GM23248 (cell line): ENCODE data around the gene IMP3.

Source experiments
- EZH2 ChIP-seq: fragments of 200-600 bp; sonication (generic); IDR thresholded peaks from 2 replicates; pipeline ENCODE4 v1.6.1; 2018; ENCODE audit warnings: antibody characterized with exemption, mild to moderate bottlenecking; ENCODE audit not compliant: insufficient read depth, poor library complexity, severe bottlenecking
- EZH2phosphoT487 ChIP-seq: fragments of 200-600 bp; sonication (generic); IDR thresholded peaks from 2 replicates; pipeline ENCODE4 v1.6.1; 2018; ENCODE audit warnings: antibody characterized with exemption, moderate library complexity, mild to moderate bottlenecking, low read depth; ENCODE audit not compliant: insufficient read depth

DNA sequence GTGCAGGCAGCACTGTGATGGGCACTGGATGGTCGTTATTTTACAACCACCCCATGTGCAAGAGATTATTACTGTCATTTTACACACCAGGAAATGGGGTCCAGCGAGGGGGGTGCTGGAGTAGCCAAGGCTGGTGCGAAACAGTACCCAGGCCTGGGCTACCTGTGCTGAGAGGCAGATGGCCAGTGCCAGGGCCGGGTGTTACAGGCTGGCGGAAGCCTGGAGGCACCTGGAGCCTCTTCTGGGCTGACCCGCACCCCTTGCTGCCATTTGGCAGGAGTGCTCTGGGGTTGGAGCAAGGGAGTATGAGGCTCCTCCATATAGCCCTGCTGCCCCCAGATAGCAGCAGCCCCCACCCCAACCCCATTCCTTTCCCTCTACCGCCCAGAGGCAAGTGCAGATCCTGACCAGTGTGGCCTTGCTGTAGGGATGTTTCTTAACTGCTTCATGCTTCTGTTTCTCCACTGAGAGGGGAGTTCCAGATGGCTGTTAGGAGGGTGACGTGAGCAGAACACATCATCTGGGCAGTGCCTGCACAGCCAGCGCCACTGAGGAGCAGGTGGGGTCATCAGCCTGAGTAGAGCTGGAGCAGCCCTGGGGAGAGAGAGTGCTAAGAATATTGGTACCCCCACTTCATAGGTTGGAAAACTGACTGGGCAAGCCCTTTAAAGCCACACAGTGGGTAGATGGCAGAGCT is 22.9 kb upstream of the IMP3 start:
- no peak for TF ChIP-seq EZH2
- TF ChIP-seq EZH2phosphoT487 = no peak
